Gastrocnemius medialis (tissue), 4 donors: ENCODE results near the gene MED12L. TPM values are rescaled to one million over a fixed set of nuclear protein-coding genes. Genes with fewer than 3 reads are reported as not detected.

ENCODE experiments used
- ATAC-seq, 2 donors: fragments of 150-250 bp; one replicate each; pipeline ENCODE4 v1.9.1; 2016
- DNase-seq, 2 donors: peaks; one replicate each; pipeline ENCODE4 v3.0.0-alpha.2; 2019
- H3K27ac ChIP-seq, 4 donors: fragments of 200-600 bp; sonication (generic); 1 replicate in 1 of 4; 2 replicates in 3 of 4; pipeline ENCODE4 v1.5.1; 2016 to 2018; ENCODE audit warnings: mild to moderate bottlenecking in 2 of 4, moderate library complexity in 1 of 4
- H3K27me3 ChIP-seq, 3 donors: fragments of 200-600 bp; sonication (generic) in 2 of 3; 1 replicate in 1 of 3; 2 replicates in 2 of 3; pipeline versions ENCODE4 v1.5.1 to v1.6.0; 2016 to 2019; ENCODE audit warnings: mild to moderate bottlenecking in 1 of 3, moderate library complexity in 1 of 3
- H3K36me3 ChIP-seq, 2 donors: fragments of 200-600 bp; sonication (generic) in 1 of 2; one replicate each; pipeline ENCODE4 v1.5.1; 2017 to 2018
- H3K4me1 ChIP-seq, 2 donors: fragments of 200-600 bp; sonication (generic) in 1 of 2; one replicate each; pipeline ENCODE4 v1.5.1; 2016 to 2017; ENCODE audit warnings: mild to moderate bottlenecking in 2 of 2
- H3K4me3 ChIP-seq, 4 donors: fragments of 200-600 bp; sonication (generic) in 3 of 4; 1 replicate in 1 of 4; 2 replicates in 3 of 4; pipeline ENCODE4 v1.5.1; 2016 to 2019; ENCODE audit warnings: mild to moderate bottlenecking in 2 of 4
- H3K9me3 ChIP-seq, 3 donors: fragments of 200-600 bp; sonication (generic) in 2 of 3; 1 replicate in 1 of 3; 2 replicates in 2 of 3; pipeline ENCODE4 v1.5.1; 2016 to 2019
- POLR2A ChIP-seq, 2 donors: fragments of 450-650 bp; IDR thresholded peaks; one replicate each; pipeline ENCODE4 v1.6.1; 2017; ENCODE audit warnings: antibody characterized with exemption in 2 of 2, mild to moderate bottlenecking in 2 of 2, moderate library complexity in 2 of 2
- in situ Hi-C, 4 donors: fragments of 200-750 bp; cut with MboI; loops; one replicate each; pipeline versions ENCODE4 v1.15.0 to v1.8.0; 2017; ENCODE audit warnings: low sequenced_read_pairs in 4 of 4
- intact Hi-C: fragments of 100-400 bp; cut with DNase I; formaldehyde crosslinking; loops from one replicate; pipeline ENCODE4 v1.15.1; 2023; ENCODE audit warnings: low total_unique reads
- total RNA-seq, 4 donors: library from RNA; depleted of rRNA; stranded (reverse); fragments of >200 nt; gene quantifications; one replicate each; pipeline versions ENCODE4 v1.1.0 to v1.2.3, GENCODE V29; 2016
- TF ChIP-seq, protein P1 (sequence below), 5 experiments: fragments of 450-650 bp in 3 of 5; fragments of 200-600 bp in 2 of 5; sonication (generic) in 2 of 5; IDR thresholded peaks in 4 of 5; conservative IDR thresholded peaks in 1 of 5; 1 replicate in 4 of 5; 2 replicates in 1 of 5; pipeline ENCODE4 v1.5.1; 2016 to 2019; ENCODE audit warnings: antibody characterized with exemption in 5 of 5, mild to moderate bottlenecking in 3 of 5, moderate library complexity in 3 of 5

The MED12L gene
- total RNA-seq, 4 donors from 2014 or later = 0.05 to 1.2 (median 0.10) TPM

DNA sequence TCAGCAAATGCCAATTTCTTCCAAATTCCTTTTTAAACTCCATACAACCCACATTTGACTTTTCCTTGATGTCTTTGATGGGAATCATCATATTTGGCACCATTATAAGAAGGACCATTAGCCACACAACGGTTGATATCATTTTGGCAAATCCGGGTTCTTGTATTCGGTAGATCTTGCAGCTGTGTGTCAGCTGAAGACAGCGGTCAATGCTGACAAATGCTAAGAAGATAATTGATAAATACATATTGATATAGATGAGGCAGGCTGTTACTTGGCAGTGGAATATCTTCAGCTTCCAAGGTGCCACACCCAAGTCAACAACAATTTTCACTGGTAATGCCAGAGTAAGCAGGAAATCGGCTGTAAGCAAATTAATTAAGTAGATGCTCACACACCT, 113.4 kb downstream of the MED12L start:
- Histone ChIP-seq H3K27me3 (no peaks in the 10 kb centered on the region), H3K4me1 (no peaks in the 10 kb centered on the region), H3K36me3 (no peaks in the 10 kb centered on the region), H3K9me3 (no peaks in the 10 kb centered on the region), H3K27ac (no peak overlapping the region), H3K4me3 (no peak overlapping the region)
- ATAC-seq (no peak), DNase-seq (no peak)
- in situ Hi-C loops (no loop called here), intact Hi-C loops (no loop called here)
- no peak for TF ChIP-seq POLR2A (IDR thresholded peaks at IDR 0.05)
- TF ChIP-seq, protein P1, sequence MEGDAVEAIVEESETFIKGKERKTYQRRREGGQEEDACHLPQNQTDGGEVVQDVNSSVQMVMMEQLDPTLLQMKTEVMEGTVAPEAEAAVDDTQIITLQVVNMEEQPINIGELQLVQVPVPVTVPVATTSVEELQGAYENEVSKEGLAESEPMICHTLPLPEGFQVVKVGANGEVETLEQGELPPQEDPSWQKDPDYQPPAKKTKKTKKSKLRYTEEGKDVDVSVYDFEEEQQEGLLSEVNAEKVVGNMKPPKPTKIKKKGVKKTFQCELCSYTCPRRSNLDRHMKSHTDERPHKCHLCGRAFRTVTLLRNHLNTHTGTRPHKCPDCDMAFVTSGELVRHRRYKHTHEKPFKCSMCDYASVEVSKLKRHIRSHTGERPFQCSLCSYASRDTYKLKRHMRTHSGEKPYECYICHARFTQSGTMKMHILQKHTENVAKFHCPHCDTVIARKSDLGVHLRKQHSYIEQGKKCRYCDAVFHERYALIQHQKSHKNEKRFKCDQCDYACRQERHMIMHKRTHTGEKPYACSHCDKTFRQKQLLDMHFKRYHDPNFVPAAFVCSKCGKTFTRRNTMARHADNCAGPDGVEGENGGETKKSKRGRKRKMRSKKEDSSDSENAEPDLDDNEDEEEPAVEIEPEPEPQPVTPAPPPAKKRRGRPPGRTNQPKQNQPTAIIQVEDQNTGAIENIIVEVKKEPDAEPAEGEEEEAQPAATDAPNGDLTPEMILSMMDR (IDR thresholded peaks at IDR 0.05 in 4 of 5, conservative IDR thresholded peaks at IDR 0.05 in 1 of 5) = no peak

DNA sequence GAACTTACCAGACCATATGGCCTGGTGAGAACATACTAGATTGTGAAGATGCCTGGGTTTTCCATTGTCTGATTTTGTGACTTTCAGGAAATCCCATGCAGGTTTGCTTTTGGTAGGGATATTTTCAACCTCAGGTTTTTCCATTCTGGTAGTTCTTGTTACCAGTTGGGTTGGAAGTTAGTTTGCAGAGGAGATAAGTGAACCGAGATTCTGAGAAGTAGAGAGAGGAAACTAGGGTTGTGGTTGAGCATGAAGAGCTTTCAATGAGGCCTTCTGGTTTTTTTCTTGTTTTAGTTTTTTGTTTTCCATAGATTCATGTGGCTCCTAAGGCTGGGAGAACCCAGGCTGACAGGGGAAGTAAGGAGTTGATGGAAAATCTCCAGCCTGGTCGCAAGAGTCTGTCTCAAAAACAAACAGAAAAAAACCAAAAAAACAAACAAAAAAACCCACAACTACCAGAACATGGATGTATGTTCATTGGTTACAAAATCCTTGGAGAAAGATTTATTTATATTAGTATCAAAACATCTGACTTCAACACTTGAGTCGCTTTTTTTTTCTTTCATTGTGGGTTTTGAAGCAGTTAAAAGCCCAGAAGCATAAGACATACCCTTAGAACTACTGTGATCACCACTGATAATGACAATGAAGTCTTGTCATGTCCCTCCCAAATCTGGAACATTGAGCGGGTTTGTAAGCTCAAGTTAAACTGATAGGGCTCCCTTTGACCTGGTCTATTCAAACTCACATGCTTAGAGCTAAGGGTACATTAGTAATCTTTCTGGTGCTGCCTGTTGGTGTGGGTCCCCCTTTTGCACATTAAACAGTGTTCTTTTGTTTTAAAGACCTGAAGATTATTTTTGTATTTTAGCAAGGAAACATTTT, 114.3 kb downstream of the MED12L start:
- Histone ChIP-seq H3K9me3 (no peaks in the 10 kb centered on the region), H3K36me3 (no peaks in the 10 kb centered on the region), H3K4me3 (no peak overlapping the region), H3K27ac (no peak overlapping the region), H3K4me1 (no peaks in the 10 kb centered on the region), H3K27me3 (no peaks in the 10 kb centered on the region)
- TF ChIP-seq POLR2A (IDR thresholded peaks at IDR 0.05) = no peak
- TF ChIP-seq, protein P1 (IDR thresholded peaks at IDR 0.05 in 4 of 5, conservative IDR thresholded peaks at IDR 0.05 in 1 of 5) = no peak
- no peak for DNase-seq
- in situ Hi-C loops (no loop called here), intact Hi-C loops (no loop called here)
- ATAC-seq = no peak

DNA sequence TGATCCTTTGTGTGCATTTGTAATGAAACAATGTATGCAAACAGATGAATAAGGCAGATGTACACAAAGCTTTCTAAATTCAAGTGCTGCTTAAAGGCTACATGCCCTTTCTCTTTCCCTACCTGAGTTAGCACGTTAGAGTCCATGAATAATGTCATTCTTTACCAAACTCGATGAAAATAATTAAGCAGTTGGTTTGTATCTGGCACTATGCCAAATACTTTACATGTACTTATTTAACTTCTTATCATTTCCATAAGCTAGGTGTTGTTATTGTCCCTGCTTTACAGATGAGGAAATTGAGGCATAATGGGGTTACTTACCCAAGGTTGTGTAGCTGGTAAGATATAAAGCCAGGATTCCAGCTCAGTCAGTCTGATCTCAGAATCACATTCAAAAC, 115.1 kb downstream of the MED12L start:
- Histone ChIP-seq H3K27ac (no peak overlapping the region), H3K4me1 (no peaks in the 10 kb centered on the region), H3K27me3 (no peaks in the 10 kb centered on the region), H3K36me3 (no peaks in the 10 kb centered on the region), H3K4me3 (no peak overlapping the region), H3K9me3 (no peaks in the 10 kb centered on the region)
- ATAC-seq (no peak), DNase-seq (no peak)
- in situ Hi-C loops = no loop called here
- intact Hi-C loops = no loop called here
- TF ChIP-seq POLR2A (IDR thresholded peaks at IDR 0.05) = no peak
- TF ChIP-seq, protein P1 (IDR thresholded peaks at IDR 0.05 in 4 of 5, conservative IDR thresholded peaks at IDR 0.05 in 1 of 5) = no peak

DNA sequence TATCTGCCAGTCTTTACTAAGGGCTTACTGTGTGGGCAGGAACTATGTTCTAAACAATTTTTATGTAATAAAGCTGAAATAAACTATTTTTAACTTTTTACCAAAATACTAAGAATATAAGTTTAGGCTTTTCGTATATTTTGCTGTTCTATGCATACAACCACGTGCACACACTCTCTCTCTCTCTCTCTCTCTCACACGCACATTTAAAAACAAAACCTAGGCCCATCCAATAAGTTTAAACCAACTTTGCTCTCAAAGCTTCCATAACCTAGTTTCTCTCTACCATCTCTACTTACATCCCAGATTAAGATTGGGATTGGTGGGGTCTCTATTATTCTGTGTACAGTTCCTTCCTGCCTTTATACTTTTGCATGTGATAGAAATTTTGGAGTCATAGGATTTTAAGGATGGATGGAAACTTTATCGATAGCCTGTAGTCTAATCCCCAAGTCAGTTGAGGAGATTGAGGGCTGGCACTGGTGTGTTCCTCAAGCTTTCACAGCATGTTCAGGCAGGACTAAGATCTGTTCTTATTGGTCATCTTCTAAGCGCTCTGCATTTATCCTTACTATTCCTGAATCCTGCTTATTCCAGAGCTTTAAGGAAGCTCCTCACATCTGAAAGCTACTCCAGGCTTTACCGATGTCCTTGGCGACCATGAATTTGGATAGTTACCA, 115.7 kb downstream of the MED12L start:
- no peak for DNase-seq
- no peak for ATAC-seq
- in situ Hi-C loops = no loop called here

More for the DNA sequence above, 115.7 kb downstream of the MED12L start:
- no peak for TF ChIP-seq POLR2A (IDR thresholded peaks at IDR 0.05)
- TF ChIP-seq, protein P1 (IDR thresholded peaks at IDR 0.05 in 4 of 5, conservative IDR thresholded peaks at IDR 0.05 in 1 of 5) = no peak
- Histone ChIP-seq H3K4me1 (no peaks in the 10 kb centered on the region), H3K9me3 (no peaks in the 10 kb centered on the region), H3K4me3 (no peak overlapping the region), H3K27ac (no peak overlapping the region), H3K36me3 (no peaks in the 10 kb centered on the region), H3K27me3 (no peaks in the 10 kb centered on the region)
- intact Hi-C loops = no loop called here
